ENCODE measurements around the gene RPS26. TPM values are rescaled to one million over a fixed set of nuclear protein-coding genes. Genes with fewer than 3 reads are reported as not detected.

Gene RPS26
- total RNA-seq, 1 donor from 2014 or later = 34.6 TPM

Other genes starting within 250 kb of the RPS26 start
- 48.0 TPM for gene SARNP, start 224.2 kb upstream of the RPS26 start, total RNA-seq
- 11.6 TPM for gene ORMDL2, start 223.9 kb upstream of the RPS26 start, total RNA-seq
- 17.2 TPM for gene DNAJC14, start 212.3 kb upstream of the RPS26 start, total RNA-seq
- gene MMP19, start 199.0 kb upstream of the RPS26 start, total RNA-seq = 3.4 TPM
- 14.3 TPM for gene PYM1, start 114.0 kb upstream of the RPS26 start, total RNA-seq
- gene DGKA, start 110.8 kb upstream of the RPS26 start, total RNA-seq = 9.5 TPM
- 0.83 TPM for gene PMEL, start 75.9 kb upstream of the RPS26 start, total RNA-seq
- gene CDK2, start 75.1 kb upstream of the RPS26 start, total RNA-seq = 7.9 TPM
- gene RAB5B, start 67.8 kb upstream of the RPS26 start, total RNA-seq = 111 TPM
- gene SUOX, start 44.6 kb upstream of the RPS26 start, total RNA-seq = 29.7 TPM
- 7.0 TPM for gene IKZF4, start 20.9 kb upstream of the RPS26 start, total RNA-seq
- 4.8 TPM for gene ERBB3, start 38.2 kb downstream of the RPS26 start, total RNA-seq
- gene PA2G4, start 62.6 kb downstream of the RPS26 start, total RNA-seq = 68.0 TPM
- 1,888 TPM for gene RPL41, start 74.7 kb downstream of the RPS26 start, total RNA-seq
- gene ZC3H10, start 76.3 kb downstream of the RPS26 start, total RNA-seq = 5.8 TPM
- gene ESYT1, start 86.3 kb downstream of the RPS26 start, total RNA-seq = 27.0 TPM
- 42.7 TPM for gene MYL6B, start 110.7 kb downstream of the RPS26 start, total RNA-seq
- 513 TPM for gene MYL6, start 116.4 kb downstream of the RPS26 start, total RNA-seq
- 63.4 TPM for gene SMARCC2, start 147.6 kb downstream of the RPS26 start, total RNA-seq
- 48.1 TPM for gene RNF41, start 180.0 kb downstream of the RPS26 start, total RNA-seq
- gene NABP2, start 182.4 kb downstream of the RPS26 start, total RNA-seq = 18.8 TPM
- not detected for gene SLC39A5, start 188.1 kb downstream of the RPS26 start, total RNA-seq
- gene ANKRD52, start 216.5 kb downstream of the RPS26 start, total RNA-seq = 24.6 TPM
- gene COQ10A, start 225.0 kb downstream of the RPS26 start, total RNA-seq = 153 TPM

Measured in Right ventricle myocardium superior (tissue), 1 donor.